CD4-positive, alpha-beta T cell treated with Interleukin-21 for 1 hour (primary cell): ENCODE measurements around the gene GSX1.

ENCODE experiments used
- DNase-seq: peaks from one replicate; pipeline ENCODE4 v3.0.0-alpha.2; 2020

The GSX1 gene

GRCh38 chr13:27835799-27836198, 43.5 kb downstream of the GSX1 start:
- DNase-seq, result no peak

GRCh38 chr13:27839809-27840467, 47.7 kb downstream of the GSX1 start:
- DNase-seq, result no peak

- no peak for DNase-seq
Measured at GRCh38 chr13:27842571-27842970, 50.3 kb downstream of the GSX1 start.
